ENCODE measurements around the gene PHLDB2.

PHLDB2 gene

DNA sequence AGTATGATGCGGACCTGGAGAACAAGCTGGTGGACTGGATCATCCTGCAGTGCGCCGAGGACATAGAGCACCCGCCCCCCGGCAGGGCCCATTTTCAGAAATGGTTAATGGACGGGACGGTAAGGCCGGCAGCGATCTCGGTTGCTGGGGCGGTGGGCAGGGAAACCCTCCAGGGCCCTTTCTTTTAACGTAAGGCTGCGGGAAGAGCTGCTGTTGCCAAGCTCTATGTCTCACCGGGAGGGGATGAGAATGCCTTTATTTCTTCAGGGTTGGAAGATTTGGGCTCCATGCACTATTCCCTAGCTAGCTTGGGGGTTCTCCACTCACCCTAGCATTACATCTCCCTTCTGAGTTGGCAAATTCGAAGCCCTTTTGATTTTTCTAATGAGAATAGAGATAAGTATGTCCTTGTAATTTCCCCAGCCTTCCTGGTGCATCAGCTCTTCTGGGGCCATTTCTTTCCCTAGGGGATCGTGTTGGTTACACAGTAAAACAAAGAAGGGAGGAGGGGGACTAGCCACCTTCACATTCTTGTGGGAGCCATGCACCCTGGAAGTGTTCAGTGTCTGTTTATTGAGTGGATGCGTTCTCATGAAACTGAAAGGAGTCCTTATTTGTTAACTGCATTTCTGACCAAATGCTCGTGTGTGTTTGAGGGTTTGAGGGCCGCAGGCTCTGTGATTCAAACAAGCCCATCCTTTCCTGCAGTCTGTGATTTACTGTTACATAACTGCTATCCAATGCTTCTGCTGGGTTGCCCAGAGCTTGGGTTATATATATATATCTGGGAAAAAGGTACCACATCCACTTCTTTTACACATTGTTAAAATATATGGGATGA, 140.6 kb downstream of the PHLDB2 start:
- no peak for DNase-seq (ENCODE audit: low spot score)

- no peak for DNase-seq (ENCODE audit: low spot score)
Observed at GRCh38 chr3:112000367-112000771, 141.3 kb downstream of the PHLDB2 start.

GRCh38 chr3:112000966-112001365, 141.9 kb downstream of the PHLDB2 start:
- no peak for DNase-seq (ENCODE audit: low spot score)

DNA sequence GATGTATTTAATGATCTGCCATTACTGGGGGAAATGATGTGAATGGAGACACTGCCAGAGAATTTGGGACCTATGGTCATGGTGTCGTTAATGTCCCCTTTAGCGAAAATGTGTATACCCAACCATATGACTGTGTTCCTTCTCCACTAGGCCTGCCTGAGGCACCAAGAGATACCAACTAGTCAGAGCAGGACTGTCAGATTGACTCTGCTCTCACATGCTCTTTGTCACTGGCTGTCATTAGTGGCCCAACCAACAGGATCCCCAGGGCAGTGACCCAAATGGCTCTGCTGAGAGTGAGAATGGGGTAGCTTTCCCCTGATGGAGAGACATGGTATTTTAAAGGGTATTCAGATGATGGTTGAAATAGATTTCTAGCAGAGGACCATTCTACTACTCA, 142.5 kb downstream of the PHLDB2 start:
- DNase-seq (ENCODE audit: low spot score): no peak

GRCh38 chr3:112002096-112002971, 143.3 kb downstream of the PHLDB2 start:
- DNase-seq (ENCODE audit: low spot score): no peak

- no peak for DNase-seq (ENCODE audit: low spot score)
Observed at GRCh38 chr3:112003321-112004080, 144.4 kb downstream of the PHLDB2 start.

DNA sequence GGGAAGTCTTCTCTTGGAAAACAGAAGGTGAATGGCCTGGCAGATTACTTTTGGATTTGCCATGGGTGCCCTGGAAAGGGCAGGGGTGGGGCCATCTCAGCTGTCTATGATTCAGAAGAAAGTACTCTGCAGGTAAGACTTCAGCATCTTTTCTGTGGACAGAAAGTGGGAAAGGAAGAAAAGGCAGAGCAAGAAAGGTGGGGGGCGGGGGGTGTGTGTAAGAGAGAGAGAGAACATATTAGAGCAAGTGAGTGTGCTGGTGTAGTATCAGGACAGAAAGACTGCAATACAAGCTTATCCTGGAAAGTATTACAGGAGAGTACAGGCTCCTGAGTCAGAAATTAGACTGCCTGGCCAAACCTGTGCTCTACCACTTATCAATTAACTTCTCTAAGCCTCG, 145.1 kb downstream of the PHLDB2 start:
- no peak for DNase-seq (ENCODE audit: low spot score)

GRCh38 chr3:112004669-112005068, 145.6 kb downstream of the PHLDB2 start:
- no peak for DNase-seq (ENCODE audit: low spot score)

- no peak for DNase-seq (ENCODE audit: low spot score)
Observed at GRCh38 chr3:112005091-112005672, 146.1 kb downstream of the PHLDB2 start.

- no peak for DNase-seq (ENCODE audit: low spot score)
Observed at GRCh38 chr3:112007633-112008032, 148.6 kb downstream of the PHLDB2 start.

DNA sequence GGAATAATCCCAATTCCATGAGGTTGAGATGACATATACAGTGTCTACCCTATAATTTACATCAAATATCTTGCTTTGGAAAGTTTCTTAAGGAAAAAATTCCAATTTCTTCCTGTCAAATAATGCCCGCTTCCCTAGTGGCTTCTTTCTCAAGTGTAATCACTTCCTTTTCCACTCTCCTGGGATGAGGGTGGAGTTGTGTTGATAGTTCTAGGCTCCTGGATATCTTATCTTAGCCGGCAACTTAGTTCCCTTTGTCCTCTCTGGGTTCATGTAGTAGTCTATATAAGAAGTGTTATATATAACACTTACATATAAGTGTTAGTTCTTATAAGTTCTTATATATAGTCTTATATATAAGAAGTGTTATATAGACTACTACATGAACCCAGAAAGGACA, 150.6 kb downstream of the PHLDB2 start:
- no peak for DNase-seq (ENCODE audit: low spot score)

- no peak for DNase-seq (ENCODE audit: low spot score)
Observed at GRCh38 chr3:112010636-112011035, 151.6 kb downstream of the PHLDB2 start.

DNA sequence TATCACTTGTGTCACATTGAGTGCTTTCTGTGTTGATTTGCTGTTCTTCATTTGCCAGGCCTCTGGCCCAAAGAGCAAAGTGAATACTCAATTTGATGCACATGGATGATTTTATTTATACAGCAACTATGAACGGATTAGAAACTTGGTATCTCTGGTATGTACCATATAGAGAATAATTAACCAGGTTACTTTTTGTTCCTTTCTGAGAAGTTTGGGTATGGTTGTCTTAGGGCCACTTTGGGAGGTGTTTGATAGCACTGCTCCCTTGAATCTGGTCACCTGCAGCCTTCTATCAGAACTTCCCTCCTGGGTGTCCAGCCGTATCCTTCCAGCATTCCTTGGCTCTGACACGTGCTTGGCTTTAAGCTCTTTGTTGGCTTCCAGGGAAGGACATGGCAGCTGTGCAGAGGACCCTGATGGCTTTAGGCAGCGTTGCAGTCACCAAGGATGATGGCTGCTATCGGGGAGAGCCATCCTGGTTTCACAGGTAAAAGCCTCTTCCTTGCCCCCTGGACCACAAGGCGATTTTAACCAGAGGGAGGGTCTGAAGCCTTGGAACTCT, 152.4 kb downstream of the PHLDB2 start:
- DNase-seq (ENCODE audit: low spot score): no peak

- no peak for DNase-seq (ENCODE audit: low spot score)
Observed at GRCh38 chr3:112012205-112012992, 153.3 kb downstream of the PHLDB2 start.

- DNase-seq (ENCODE audit: low spot score): peak; percentile 6
Observed at GRCh38 chr3:112013058-112013783, 154.2 kb downstream of the PHLDB2 start.

- no peak for DNase-seq (ENCODE audit: low spot score)
Observed at GRCh38 chr3:112013784-112014143, 154.7 kb downstream of the PHLDB2 start.

DNA sequence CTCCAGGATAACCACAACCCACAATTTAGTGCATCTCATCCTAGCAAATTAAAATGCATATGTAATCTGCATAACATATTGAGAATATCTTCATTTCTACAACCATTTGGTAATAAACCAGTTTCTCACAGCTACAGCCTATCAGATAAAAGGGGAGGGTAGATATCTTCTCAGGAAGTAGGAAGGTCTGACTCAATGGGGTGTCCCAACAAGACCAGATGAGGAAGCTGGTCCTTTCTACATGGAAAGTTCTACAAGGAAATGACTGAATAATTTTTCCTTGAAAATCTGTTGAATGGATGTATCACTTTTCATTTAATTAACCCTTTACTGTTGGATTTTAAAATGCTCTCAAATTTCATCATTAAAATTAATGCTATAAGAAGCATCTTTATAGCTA, 158.0 kb downstream of the PHLDB2 start:
- no peak for DNase-seq (ENCODE audit: low spot score)

DNA sequence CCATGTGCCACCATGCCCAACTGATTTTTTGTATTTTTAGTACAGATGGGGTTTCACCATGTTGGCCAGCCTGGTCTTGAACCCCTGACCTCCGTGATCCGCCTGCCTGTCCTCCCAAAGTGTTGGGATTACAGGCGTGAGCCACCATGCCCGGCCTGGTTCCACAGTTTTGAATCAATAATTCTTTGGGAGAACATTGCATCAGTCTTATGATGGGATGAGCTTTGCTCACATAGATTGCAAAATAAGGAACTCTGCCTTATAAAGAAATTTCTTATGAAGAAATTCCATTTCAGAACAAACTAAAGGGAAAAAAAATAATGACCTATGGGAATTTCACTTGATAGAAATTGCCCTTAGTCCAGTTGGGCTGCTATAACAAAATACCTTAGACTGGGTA, 159.6 kb downstream of the PHLDB2 start:
- DNase-seq (ENCODE audit: low spot score): no peak

DNA sequence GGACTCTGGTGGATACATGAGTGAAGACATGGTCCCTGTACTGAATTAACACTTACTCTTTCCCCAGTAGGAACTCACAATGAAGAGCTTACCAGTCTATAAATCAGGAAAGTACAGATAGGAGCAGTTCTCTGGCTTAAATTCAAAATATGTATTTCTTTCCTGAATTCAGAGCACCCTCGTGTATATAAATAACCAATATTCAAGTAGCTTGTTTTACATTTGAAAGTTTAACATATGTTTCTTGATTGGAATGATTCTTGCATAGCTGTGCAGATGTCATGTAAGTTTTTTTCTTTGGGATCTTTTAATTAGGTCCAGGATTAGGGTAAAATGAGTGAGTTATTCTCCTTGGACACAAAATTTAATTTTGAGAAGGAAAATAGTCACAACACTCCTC, 160.7 kb downstream of the PHLDB2 start:
- DNase-seq (ENCODE audit: low spot score): no peak

GRCh38 chr3:112020674-112021085, 161.6 kb downstream of the PHLDB2 start:
- no peak for DNase-seq (ENCODE audit: low spot score)

All from hematopoietic multipotent progenitor cell treated with erythropoietin and hydrocortisone succinate and interleukin-3 and kit ligand, for 17 days (in vitro differentiated cells).